ENCODE measurements around the gene ATAD2B. TPM values are rescaled to one million over a fixed set of nuclear protein-coding genes. Genes with fewer than 3 reads are reported as not detected.

The ATAD2B gene
- total RNA-seq, 1 donor from 2014 or later, result 85.5 TPM

- ChIA-PET CTCF (no interaction called here), POLR2A (no interaction called here)
- Mint-ChIP-seq H3K36me3 (ENCODE audit: low read depth) (no peaks in the 10 kb centered on the region), H3K4me3 (no peak overlapping the region), H3K27me3 (no peaks in the 10 kb centered on the region), H3K9me3 (no peaks in the 10 kb centered on the region), H3K4me1 (peaks cover 5% of the 10 kb centered on the region), H3K27ac (no peak overlapping the region)
- DNase-seq, result no peak
- ATAC-seq (ENCODE audit: low read depth), result no peak
- intact Hi-C loops (cut with micrococcal nuclease), result no loop called here
- TF ChIP-seq CTCF (IDR thresholded peaks at IDR 0.05), result no peak
Measured at GRCh38 chr2:23947350-23947749, 20.4 kb upstream of the ATAD2B start.

- ChIA-PET POLR2A (interaction anchor here (0.6 to 1.8 kb wide), 2 partner anchors 10 to 18 kb away, joined by 4 to 5 read pairs; partner anchors contain the start of gene ATAD2B), CTCF (no interaction called here)
- Mint-ChIP-seq H3K27ac (no peak overlapping the region), H3K9me3 (no peaks in the 10 kb centered on the region), H3K4me3 (no peak overlapping the region), H3K4me1 (peaks cover 12% of the 10 kb centered on the region), H3K27me3 (no peaks in the 10 kb centered on the region), H3K36me3 (ENCODE audit: low read depth) (peaks cover 1% of the 10 kb centered on the region)
- TF ChIP-seq CTCF (IDR thresholded peaks at IDR 0.05), result no peak
- DNase-seq (no peak), ATAC-seq (ENCODE audit: low read depth) (no peak)
- intact Hi-C loops (cut with micrococcal nuclease), result loop anchor here (5.0 kb wide), 1 partner anchor 53 kb away; no protein-coding TSS in a partner anchor
Measured at GRCh38 chr2:23944976-23945375, 18.1 kb upstream of the ATAD2B start.

- DNase-seq (no peak), ATAC-seq (ENCODE audit: low read depth) (no peak)
- CTCF ChIA-PET, result no interaction called here
- Mint-ChIP-seq H3K4me3 (no peak overlapping the region), H3K36me3 (ENCODE audit: low read depth) (peaks cover 1% of the 10 kb centered on the region), H3K27me3 (no peaks in the 10 kb centered on the region), H3K27ac (no peak overlapping the region), H3K9me3 (no peaks in the 10 kb centered on the region), H3K4me1 (peaks cover 13% of the 10 kb centered on the region)
- intact Hi-C loops (cut with micrococcal nuclease), result loop anchor here (5.0 kb wide), 1 partner anchor 52 kb away; no protein-coding TSS in a partner anchor
- TF ChIP-seq CTCF (IDR thresholded peaks at IDR 0.05), result no peak
- POLR2A ChIA-PET, result interaction anchor here (0.6 to 1.8 kb wide), 2 partner anchors 10 to 17 kb away, joined by 4 to 5 read pairs; partner anchors contain the start of gene ATAD2B
Measured at GRCh38 chr2:23944527-23944926, 17.6 kb upstream of the ATAD2B start.

GRCh38 chr2:23943666-23944065 lies 16.7 kb upstream of the ATAD2B start:
- ATAC-seq (ENCODE audit: low read depth) (no peak), DNase-seq (no peak)
- Mint-ChIP-seq H3K27me3 (no peaks in the 10 kb centered on the region), H3K4me3 (no peak overlapping the region), H3K36me3 (ENCODE audit: low read depth) (peaks cover 1% of the 10 kb centered on the region), H3K27ac (no peak overlapping the region), H3K4me1 (peaks cover 19% of the 10 kb centered on the region), H3K9me3 (no peaks in the 10 kb centered on the region)
- no peak for TF ChIP-seq CTCF (IDR thresholded peaks at IDR 0.05)
- ChIA-PET POLR2A (interaction anchor here (1.8 kb wide), 1 partner anchor 17 kb away, joined by 5 read pairs; the partner anchor contains the start of gene ATAD2B), CTCF (no interaction called here)
- intact Hi-C loops (cut with micrococcal nuclease), result loop anchor here (5.0 kb wide), 1 partner anchor 51 kb away; no protein-coding TSS in a partner anchor

GRCh38 chr2:23941644-23942043 lies 14.7 kb upstream of the ATAD2B start:
- intact Hi-C loops (cut with micrococcal nuclease), result loop anchor here (5.0 kb wide), 1 partner anchor 49 kb away; no protein-coding TSS in a partner anchor
- POLR2A ChIA-PET, result interaction anchor here (6.9 kb wide), 1 partner anchor 15 kb away, joined by 165 read pairs; the partner anchor contains the start of gene ATAD2B
- H3K27me3 Mint-ChIP-seq, result no peaks in the 10 kb centered on the region
- ATAC-seq (ENCODE audit: low read depth) (no peak), DNase-seq (no peak)
- no peak overlapping the region for H3K27ac Mint-ChIP-seq
- CTCF ChIA-PET, result interaction anchor here (0.9 kb wide), 1 partner anchor 14 kb away, joined by 4 read pairs; the partner anchor contains the start of gene ATAD2B
- H3K9me3 Mint-ChIP-seq, result no peaks in the 10 kb centered on the region
- peak overlapping the region; percentile 41 for H3K4me3 Mint-ChIP-seq
- no peak for TF ChIP-seq CTCF (IDR thresholded peaks at IDR 0.05)
- H3K36me3 Mint-ChIP-seq (ENCODE audit: low read depth), result peaks cover 1% of the 10 kb centered on the region
- peaks cover 13% of the 10 kb centered on the region for H3K4me1 Mint-ChIP-seq
